ENCODE data around the gene TAOK2. TPM values are rescaled to one million over a fixed set of nuclear protein-coding genes. Genes with fewer than 3 reads are reported as not detected.
A peak's percentile ranks its signal among the peaks of the same experiment; 100 is the strongest.

Gene TAOK2
- total RNA-seq, 1 donor from 2014 or later = 178 TPM

DNA sequence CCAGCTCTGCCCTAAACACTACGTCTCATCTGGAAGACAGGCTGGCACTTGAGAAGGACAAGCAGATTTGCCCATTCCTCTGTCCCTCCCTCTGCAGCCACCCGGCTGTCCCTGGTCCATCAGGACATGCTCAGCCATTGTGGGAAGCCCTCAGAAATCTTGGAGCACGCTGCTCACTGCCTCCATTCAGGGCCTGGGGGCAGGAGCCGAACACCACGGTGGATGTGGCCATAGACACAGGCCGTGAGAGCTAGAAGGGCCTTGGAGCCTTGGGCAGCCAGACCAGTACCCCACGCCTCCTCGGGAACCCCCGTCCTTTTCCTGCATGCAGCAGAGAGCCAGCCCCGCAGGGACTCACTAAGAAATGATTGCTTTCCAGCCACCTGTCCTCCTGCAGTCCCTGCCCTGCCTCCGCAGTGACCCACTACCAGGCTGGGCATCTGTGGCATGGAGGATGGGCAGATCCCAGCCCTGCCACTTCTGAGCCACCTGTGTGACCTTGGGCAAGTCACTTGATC is 33.8 kb downstream of the TAOK2 start:
- no peak for DNase-seq (ENCODE audit: low spot score)
- Mint-ChIP-seq H3K4me3 (ENCODE audit: unreplicated experiment) (no peak overlapping the region), H3K9me3 (ENCODE audit: unreplicated experiment) (no peaks in the 10 kb centered on the region), H3K4me1 (ENCODE audit: unreplicated experiment) (peaks cover 10% of the 10 kb centered on the region), H3K27me3 (ENCODE audit: unreplicated experiment) (peaks cover 21% of the 10 kb centered on the region), H3K27ac (ENCODE audit: unreplicated experiment) (no peak overlapping the region), H3K36me3 (ENCODE audit: low read depth, unreplicated experiment) (peaks cover 8% of the 10 kb centered on the region)
- no peak for TF ChIP-seq CTCF (IDR thresholded peaks at IDR 0.05; ENCODE audit: unreplicated experiment)

- peaks cover 23% of the 10 kb centered on the region for H3K27me3 Mint-ChIP-seq (ENCODE audit: unreplicated experiment)
- H3K36me3 Mint-ChIP-seq (ENCODE audit: low read depth, unreplicated experiment) = peaks cover 4% of the 10 kb centered on the region
- no peak for TF ChIP-seq CTCF (IDR thresholded peaks at IDR 0.05; ENCODE audit: unreplicated experiment)
- H3K4me1 Mint-ChIP-seq (ENCODE audit: unreplicated experiment) = peaks cover 10% of the 10 kb centered on the region
- H3K4me3 Mint-ChIP-seq (ENCODE audit: unreplicated experiment) = no peak overlapping the region
- H3K27ac Mint-ChIP-seq (ENCODE audit: unreplicated experiment) = no peak overlapping the region
- DNase-seq (ENCODE audit: low spot score) = no peak
- H3K9me3 Mint-ChIP-seq (ENCODE audit: unreplicated experiment) = no peaks in the 10 kb centered on the region
Observed at GRCh38 chr16:30009085-30009862, 35.6 kb downstream of the TAOK2 start.

DNA sequence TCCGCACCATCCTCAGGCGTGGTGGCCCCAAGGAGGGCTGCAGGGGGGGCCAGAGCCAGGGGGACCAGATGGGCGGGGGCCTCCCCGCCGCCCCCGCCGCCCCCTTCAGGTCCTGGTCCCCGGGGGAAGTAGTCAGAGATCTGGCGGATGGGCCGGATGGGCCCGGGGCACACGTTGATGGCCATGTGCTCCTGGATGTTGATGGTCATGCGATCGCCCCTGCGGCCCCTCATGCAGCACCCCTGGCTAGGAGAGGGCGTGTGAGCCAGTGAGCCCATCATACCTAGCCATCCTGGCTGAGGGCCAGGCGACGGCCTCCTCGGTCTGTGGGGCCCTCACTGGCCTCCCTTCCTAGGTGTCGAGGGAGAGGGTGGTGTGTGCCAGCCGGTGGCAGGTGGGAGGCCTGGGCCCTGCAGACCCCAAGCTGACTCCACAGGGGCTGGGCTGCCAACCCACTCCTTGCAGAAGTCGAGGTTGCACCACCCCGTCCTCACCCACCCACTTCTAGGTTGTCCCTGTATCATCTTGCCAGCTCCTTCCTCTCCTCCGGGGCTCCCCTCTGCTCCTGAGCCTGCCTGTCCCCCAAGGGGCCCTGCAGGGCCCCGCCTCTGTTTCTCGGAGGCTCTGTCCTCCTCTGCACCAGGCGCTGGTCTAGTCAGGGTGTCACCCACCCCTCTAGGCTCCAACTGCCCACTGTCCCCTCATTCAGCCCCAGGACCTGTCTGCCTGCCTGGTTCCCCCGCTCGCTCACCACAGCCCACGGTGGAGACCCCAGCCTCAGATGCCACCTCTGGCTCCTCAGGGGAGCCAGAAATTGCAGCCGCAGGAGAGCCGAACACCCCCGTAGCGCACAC is 36.5 kb downstream of the TAOK2 start:
- peaks cover 4% of the 10 kb centered on the region for H3K36me3 Mint-ChIP-seq (ENCODE audit: low read depth, unreplicated experiment)
- no peak for DNase-seq (ENCODE audit: low spot score)
- H3K4me1 Mint-ChIP-seq (ENCODE audit: unreplicated experiment) = peaks cover 10% of the 10 kb centered on the region
- no peaks in the 10 kb centered on the region for H3K9me3 Mint-ChIP-seq (ENCODE audit: unreplicated experiment)
- no peak for TF ChIP-seq CTCF (IDR thresholded peaks at IDR 0.05; ENCODE audit: unreplicated experiment)
- H3K27ac Mint-ChIP-seq (ENCODE audit: unreplicated experiment) = no peak overlapping the region
- peaks cover 23% of the 10 kb centered on the region for H3K27me3 Mint-ChIP-seq (ENCODE audit: unreplicated experiment)
- H3K4me3 Mint-ChIP-seq (ENCODE audit: unreplicated experiment) = peak overlapping the region; percentile 83

GRCh38 chr16:30010844-30011713 is 37.4 kb downstream of the TAOK2 start, which contains the start of gene DOC2A:
TSS of gene DOC2A (minus strand) at chr16:30011027. CDS start at chr16:30010222, 805 bp downstream.
- H3K4me1 Mint-ChIP-seq (ENCODE audit: unreplicated experiment) = peaks cover 10% of the 10 kb centered on the region
- peaks cover 23% of the 10 kb centered on the region for H3K27me3 Mint-ChIP-seq (ENCODE audit: unreplicated experiment)
- peak; percentile 18 for DNase-seq (ENCODE audit: low spot score)
- H3K36me3 Mint-ChIP-seq (ENCODE audit: low read depth, unreplicated experiment) = peaks cover 4% of the 10 kb centered on the region
- no peak for TF ChIP-seq CTCF (IDR thresholded peaks at IDR 0.05; ENCODE audit: unreplicated experiment)
- H3K4me3 Mint-ChIP-seq (ENCODE audit: unreplicated experiment) = peak within 1 kb of the TSS; percentile 92
- H3K9me3 Mint-ChIP-seq (ENCODE audit: unreplicated experiment) = no peaks in the 10 kb centered on the region
- H3K27ac Mint-ChIP-seq (ENCODE audit: unreplicated experiment) = no peak within 1 kb of the TSS
